Measurements from ENCODE around the gene ZNF217.
"Not testable (repeated sequence)": the region's sequence is repeated elsewhere in the genome, so short reads cannot be mapped to it uniquely, and the experiment has no call there.

The ZNF217 gene

DNA sequence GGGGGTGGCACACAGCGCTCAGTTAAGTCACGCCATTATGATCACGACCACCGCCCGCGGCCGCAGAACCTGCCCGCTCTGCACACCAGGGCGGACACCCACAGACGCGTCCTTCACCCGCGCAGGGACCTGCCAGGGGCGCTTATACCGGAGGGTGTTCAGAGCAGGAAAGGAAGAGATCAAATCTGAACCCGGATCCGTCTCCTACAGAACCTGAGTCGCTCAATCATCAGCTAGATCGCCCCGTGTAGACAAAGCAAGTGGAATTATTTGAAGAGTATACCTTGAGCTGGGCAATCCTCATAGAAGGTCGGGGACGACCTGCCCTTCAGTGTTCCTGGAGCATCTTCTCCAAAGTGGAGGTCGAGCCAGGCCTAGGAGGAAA, 14.4 kb upstream of the ZNF217 start:
- TF ChIP-seq, protein P1, sequence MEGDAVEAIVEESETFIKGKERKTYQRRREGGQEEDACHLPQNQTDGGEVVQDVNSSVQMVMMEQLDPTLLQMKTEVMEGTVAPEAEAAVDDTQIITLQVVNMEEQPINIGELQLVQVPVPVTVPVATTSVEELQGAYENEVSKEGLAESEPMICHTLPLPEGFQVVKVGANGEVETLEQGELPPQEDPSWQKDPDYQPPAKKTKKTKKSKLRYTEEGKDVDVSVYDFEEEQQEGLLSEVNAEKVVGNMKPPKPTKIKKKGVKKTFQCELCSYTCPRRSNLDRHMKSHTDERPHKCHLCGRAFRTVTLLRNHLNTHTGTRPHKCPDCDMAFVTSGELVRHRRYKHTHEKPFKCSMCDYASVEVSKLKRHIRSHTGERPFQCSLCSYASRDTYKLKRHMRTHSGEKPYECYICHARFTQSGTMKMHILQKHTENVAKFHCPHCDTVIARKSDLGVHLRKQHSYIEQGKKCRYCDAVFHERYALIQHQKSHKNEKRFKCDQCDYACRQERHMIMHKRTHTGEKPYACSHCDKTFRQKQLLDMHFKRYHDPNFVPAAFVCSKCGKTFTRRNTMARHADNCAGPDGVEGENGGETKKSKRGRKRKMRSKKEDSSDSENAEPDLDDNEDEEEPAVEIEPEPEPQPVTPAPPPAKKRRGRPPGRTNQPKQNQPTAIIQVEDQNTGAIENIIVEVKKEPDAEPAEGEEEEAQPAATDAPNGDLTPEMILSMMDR (IDR thresholded peaks at IDR 0.05; ENCODE audit: control insufficient read depth, insufficient read depth, low read depth, low read length, missing control alignments), result no peak
- no peak for DNase-seq (ENCODE audit: low read depth)
- H3K4me3 ChIP-seq (ENCODE audit: control insufficient read depth, low read depth, low read length), result no peak overlapping the region

DNA sequence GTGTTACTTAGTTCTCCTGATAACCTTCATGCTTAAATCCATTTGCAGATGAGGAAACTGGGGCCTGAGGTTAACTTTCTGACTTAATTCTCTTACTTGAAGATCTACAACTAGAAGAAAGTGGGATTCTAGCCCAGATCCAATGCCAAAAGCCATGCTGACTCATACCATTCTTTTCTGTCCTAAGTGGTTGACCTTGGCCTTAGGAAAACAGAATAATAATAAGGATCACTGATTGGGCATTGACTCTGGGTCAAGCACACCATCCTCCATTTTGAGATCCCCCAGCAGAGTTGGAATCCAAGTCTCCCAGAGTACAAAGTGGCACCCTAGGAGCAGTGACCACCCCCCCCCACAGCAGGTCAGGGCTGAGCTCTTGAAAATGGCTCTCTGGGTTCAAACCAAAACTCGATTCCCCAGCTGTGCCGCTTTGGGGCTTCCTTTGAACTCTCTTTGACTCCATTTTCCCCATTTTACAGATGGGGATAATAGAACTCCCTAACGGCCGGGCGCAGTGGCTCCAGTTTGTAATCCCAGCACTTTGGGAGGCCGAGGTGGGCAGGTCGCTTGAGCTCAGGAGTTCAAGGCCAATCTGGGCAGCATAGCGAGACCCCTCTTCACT, 12.8 kb upstream of the ZNF217 start:
- TF ChIP-seq, protein P1 (IDR thresholded peaks at IDR 0.05; ENCODE audit: control insufficient read depth, insufficient read depth, low read depth, low read length, missing control alignments), result no peak
- no peak overlapping the region for H3K4me3 ChIP-seq (ENCODE audit: control insufficient read depth, low read depth, low read length)
- no peak for DNase-seq (ENCODE audit: low read depth)

DNA sequence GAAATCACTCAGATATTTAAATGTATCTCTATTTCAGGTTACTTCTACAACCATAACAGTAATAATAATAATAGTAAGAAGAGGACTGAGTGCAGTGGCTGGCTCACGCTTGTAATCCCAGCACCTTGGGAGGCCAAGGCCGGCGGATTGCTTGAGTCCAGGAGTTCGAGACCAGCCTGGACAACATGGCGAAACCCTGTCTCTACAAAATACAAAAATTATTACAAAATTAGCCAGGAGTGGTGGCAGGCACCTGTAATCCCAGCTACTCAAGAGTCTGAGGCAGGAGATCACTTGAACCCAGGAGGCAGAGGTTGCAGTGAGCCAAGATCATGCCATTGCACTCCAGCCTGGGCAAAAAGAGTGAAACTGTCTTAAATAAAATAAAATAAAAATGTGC, 11.8 kb upstream of the ZNF217 start:
- not testable (repeated sequence) for DNase-seq (ENCODE audit: low read depth); H3K4me3 ChIP-seq (ENCODE audit: control insufficient read depth, low read depth, low read length)

DNA sequence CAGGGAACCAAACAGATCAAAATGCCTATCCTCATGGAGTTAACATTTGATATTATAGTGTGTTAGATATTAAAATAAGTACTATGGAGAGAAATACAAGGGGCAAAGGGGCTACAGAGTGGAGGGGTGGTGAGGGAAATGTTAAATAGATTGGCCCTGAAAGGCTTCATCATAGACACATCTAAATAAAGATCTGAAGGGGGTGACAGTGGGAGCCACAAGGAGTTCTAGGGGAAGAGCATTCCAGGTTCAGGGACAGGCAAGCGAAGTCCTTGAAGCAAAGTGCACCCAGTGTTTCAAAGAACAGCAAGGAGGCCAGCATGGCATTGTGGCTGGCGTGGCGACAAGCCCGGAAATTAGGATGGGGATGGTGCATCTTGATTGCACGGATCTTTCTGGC, 11.2 kb upstream of the ZNF217 start:
- H3K4me3 ChIP-seq (ENCODE audit: control insufficient read depth, low read depth, low read length); DNase-seq (ENCODE audit: low read depth): not testable (repeated sequence)

DNA sequence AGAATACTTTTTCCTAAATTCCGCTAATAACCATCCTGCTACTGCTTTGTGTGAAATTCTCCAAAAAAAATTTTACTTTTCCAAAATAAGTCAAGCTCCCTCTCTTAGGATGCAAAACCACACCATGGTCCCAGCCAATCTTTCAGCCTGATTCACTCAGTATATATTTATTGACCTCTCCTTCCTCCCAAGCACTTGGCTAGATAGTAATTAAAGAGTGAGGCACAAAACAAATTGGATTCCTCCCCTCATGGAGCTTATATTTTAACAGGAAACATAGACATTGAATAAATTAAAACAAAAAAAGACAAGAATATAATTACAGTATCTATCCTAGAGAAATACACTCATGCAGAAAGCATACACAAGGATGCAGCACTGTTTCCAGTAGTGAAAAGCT, 9.0 kb upstream of the ZNF217 start:
- no peak overlapping the region for H3K4me3 ChIP-seq (ENCODE audit: control insufficient read depth, low read depth, low read length)
- DNase-seq (ENCODE audit: low read depth), result no peak
- TF ChIP-seq, protein P1 (IDR thresholded peaks at IDR 0.05; ENCODE audit: control insufficient read depth, insufficient read depth, low read depth, low read length, missing control alignments), result no peak

DNA sequence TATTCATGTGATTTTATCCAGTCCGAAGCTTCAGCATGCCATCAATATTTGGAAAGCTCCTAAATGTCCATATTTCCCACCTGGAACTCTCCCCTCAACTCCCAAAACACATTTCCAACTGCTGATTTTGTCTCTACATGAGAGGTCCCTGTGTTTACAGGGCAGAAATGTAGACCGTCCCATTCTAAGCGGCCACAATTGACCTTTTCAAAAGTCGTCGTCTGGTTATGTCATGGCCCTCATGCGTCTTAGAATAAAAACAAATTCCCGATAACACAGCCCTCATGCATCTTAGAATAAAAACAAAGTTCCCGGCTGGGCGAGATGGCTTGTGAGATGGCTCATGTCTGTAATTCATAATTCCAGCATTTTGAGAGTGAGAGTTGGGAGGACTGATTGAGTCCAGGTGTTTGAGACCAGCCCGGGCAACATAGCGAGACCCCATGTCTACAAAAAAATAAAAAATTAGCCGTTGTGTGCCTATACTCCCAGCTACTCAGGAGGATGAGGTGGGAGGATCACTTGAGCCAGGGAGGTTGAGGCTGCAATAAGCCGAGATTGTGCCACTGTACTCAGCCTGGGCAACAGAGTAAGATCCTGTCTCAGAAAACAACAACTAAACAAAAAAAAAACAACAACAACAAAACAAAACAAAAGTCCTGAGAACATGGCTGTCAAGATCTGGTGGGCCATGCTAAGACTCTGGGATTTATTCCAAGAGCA, 6.4 kb upstream of the ZNF217 start:
- TF ChIP-seq, protein P1 (IDR thresholded peaks at IDR 0.05; ENCODE audit: control insufficient read depth, insufficient read depth, low read depth, low read length, missing control alignments), result no peak
- no peak for DNase-seq (ENCODE audit: low read depth)
- no peak overlapping the region for H3K4me3 ChIP-seq (ENCODE audit: control insufficient read depth, low read depth, low read length)

DNA sequence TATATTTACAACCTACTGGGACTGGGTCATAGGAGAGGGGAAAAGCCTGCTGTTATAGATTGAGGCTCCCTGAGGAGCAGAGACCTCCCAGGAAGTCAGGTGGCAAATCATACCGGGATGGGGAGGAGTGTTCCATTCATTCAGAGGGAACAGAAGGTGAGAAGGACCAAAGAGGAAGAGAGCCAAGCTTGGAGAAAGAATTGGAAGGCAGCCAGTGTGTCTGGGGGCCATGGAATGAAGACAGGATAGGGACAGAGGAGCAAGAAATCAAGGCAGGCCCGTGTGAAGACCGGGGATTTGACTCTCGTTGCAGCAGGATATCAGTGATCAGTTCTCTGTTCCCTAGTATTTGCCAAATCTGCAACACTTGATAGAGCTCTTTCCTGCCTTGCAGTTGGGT, 5.7 kb upstream of the ZNF217 start:
- no peak for DNase-seq (ENCODE audit: low read depth)
- TF ChIP-seq, protein P1 (IDR thresholded peaks at IDR 0.05; ENCODE audit: control insufficient read depth, insufficient read depth, low read depth, low read length, missing control alignments), result no peak
- H3K4me3 ChIP-seq (ENCODE audit: control insufficient read depth, low read depth, low read length), result no peak overlapping the region

DNA sequence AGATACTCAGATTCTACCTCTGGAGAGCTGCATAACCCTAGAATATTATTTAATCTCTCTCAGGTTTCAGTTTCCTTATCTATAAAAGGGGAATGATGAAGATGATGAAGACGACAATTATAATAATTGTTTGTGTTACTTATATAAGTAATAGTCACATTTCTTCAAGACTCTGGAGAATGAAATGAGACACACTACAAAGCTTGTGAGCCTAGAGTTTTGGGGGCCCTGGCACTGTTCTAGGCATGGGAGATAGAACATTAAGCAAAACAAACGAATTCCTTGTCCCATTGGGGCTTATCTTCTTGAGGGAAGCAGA, 5.4 kb upstream of the ZNF217 start:
- H3K4me3 ChIP-seq (ENCODE audit: control insufficient read depth, low read depth, low read length), result no peak overlapping the region
- DNase-seq (ENCODE audit: low read depth), result no peak
- TF ChIP-seq, protein P1 (IDR thresholded peaks at IDR 0.05; ENCODE audit: control insufficient read depth, insufficient read depth, low read depth, low read length, missing control alignments), result no peak

Data from AG09309 (cell line).